NCI-H748 (cell line): ENCODE measurements around the gene RGS21.
"Not testable (repeated sequence)": the region's sequence is repeated elsewhere in the genome, so short reads cannot be mapped to it uniquely, and the experiment has no call there.

Source experiments
- DNase-seq: peaks from one replicate; lab custom pipeline; 2025; ENCODE audit not compliant: unreplicated experiment; lab: John Stamatoyannopoulos, UW

RGS21 gene

GRCh38 chr1:192316942-192317450 lies at the start of gene RGS21:
Gene RGS21, plus strand, starts transcription at chr1:192316992. Its CDS starts 26,045 bp downstream, at chr1:192343037.
- DNase-seq, result no peak

- DNase-seq, result no peak
Measured at GRCh38 chr1:192268468-192269052, 48.2 kb upstream of the RGS21 start.

- no peak for DNase-seq
Measured at GRCh38 chr1:192270398-192270797, 46.4 kb upstream of the RGS21 start.

GRCh38 chr1:192272732-192273131 lies 44.1 kb upstream of the RGS21 start:
- no peak for DNase-seq

GRCh38 chr1:192274588-192274987 lies 42.2 kb upstream of the RGS21 start:
- no peak for DNase-seq

GRCh38 chr1:192277635-192278034 lies 39.2 kb upstream of the RGS21 start:
- DNase-seq, result no peak

- DNase-seq, result no peak
Measured at GRCh38 chr1:192284927-192285326, 31.9 kb upstream of the RGS21 start.

- no peak for DNase-seq
Measured at GRCh38 chr1:192303029-192303428, 13.8 kb upstream of the RGS21 start.

GRCh38 chr1:192308314-192308713 lies 8.5 kb upstream of the RGS21 start:
- DNase-seq, result not testable (repeated sequence)

GRCh38 chr1:192311281-192311680 lies 5.5 kb upstream of the RGS21 start:
- peak; percentile 7 for DNase-seq

- DNase-seq, result no peak
Measured at GRCh38 chr1:192327997-192328396, 11.2 kb downstream of the RGS21 start.

- no peak for DNase-seq
Measured at GRCh38 chr1:192342842-192343241, 26.1 kb downstream of the RGS21 start.

GRCh38 chr1:192343344-192343743 lies 26.6 kb downstream of the RGS21 start:
- no peak for DNase-seq

GRCh38 chr1:192349314-192349713 lies 32.5 kb downstream of the RGS21 start:
- DNase-seq, result no peak

- no peak for DNase-seq
Measured at GRCh38 chr1:192350356-192350755, 33.6 kb downstream of the RGS21 start.

GRCh38 chr1:192351550-192351949 lies 34.8 kb downstream of the RGS21 start:
- DNase-seq, result no peak

- DNase-seq, result no peak
Measured at GRCh38 chr1:192357924-192358323, 41.1 kb downstream of the RGS21 start.

- no peak for DNase-seq
Measured at GRCh38 chr1:192358402-192358801, 41.6 kb downstream of the RGS21 start.

GRCh38 chr1:192358822-192359221 lies 42.0 kb downstream of the RGS21 start:
- DNase-seq, result no peak

- no peak for DNase-seq
Measured at GRCh38 chr1:192363177-192363576, 46.4 kb downstream of the RGS21 start.

GRCh38 chr1:192367436-192367835 lies 50.6 kb downstream of the RGS21 start:
- no peak for DNase-seq

- no peak for DNase-seq
Measured at GRCh38 chr1:192375306-192375705, 58.5 kb downstream of the RGS21 start.

- DNase-seq, result no peak
Measured at GRCh38 chr1:192376374-192376773, 59.6 kb downstream of the RGS21 start.
